Gastrocnemius medialis (tissue), 4 donors: ENCODE data around the gene SLC22A2.

Source experiments
- POLR2A ChIP-seq, 2 donors: fragments of 450-650 bp; IDR thresholded peaks; one replicate each; pipeline ENCODE4 v1.6.1; 2017; ENCODE audit warnings: antibody characterized with exemption in 2 of 2, mild to moderate bottlenecking in 2 of 2, moderate library complexity in 2 of 2
- TF ChIP-seq, protein P1 (sequence below), 5 experiments: fragments of 450-650 bp in 3 of 5; fragments of 200-600 bp in 2 of 5; sonication (generic) in 2 of 5; IDR thresholded peaks in 4 of 5; conservative IDR thresholded peaks in 1 of 5; 1 replicate in 4 of 5; 2 replicates in 1 of 5; pipeline ENCODE4 v1.5.1; 2016 to 2019; ENCODE audit warnings: antibody characterized with exemption in 5 of 5, mild to moderate bottlenecking in 3 of 5, moderate library complexity in 3 of 5

DNA sequence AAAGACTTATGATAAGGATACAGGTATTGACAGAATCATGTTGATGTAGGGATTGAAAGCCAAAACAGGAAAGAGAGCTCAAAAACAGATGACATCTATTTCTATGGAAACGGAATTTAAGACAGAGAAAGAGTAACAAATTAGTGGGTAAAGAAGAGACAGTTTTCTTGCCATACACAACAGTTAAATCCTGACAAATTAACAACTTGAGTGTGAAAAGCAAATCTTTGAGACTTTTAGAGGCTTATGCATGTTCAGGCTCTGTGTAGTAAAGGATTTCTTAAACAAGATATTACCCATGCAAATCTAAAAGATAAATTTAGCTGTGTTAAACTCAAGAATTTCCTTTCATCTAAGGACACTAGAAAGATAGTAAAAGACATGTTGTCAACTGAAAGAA lies 68.5 kb downstream of the SLC22A2 start:
- TF ChIP-seq, protein P1, sequence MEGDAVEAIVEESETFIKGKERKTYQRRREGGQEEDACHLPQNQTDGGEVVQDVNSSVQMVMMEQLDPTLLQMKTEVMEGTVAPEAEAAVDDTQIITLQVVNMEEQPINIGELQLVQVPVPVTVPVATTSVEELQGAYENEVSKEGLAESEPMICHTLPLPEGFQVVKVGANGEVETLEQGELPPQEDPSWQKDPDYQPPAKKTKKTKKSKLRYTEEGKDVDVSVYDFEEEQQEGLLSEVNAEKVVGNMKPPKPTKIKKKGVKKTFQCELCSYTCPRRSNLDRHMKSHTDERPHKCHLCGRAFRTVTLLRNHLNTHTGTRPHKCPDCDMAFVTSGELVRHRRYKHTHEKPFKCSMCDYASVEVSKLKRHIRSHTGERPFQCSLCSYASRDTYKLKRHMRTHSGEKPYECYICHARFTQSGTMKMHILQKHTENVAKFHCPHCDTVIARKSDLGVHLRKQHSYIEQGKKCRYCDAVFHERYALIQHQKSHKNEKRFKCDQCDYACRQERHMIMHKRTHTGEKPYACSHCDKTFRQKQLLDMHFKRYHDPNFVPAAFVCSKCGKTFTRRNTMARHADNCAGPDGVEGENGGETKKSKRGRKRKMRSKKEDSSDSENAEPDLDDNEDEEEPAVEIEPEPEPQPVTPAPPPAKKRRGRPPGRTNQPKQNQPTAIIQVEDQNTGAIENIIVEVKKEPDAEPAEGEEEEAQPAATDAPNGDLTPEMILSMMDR (IDR thresholded peaks at IDR 0.05 in 4 of 5, conservative IDR thresholded peaks at IDR 0.05 in 1 of 5), result no peak
- no peak for TF ChIP-seq POLR2A (IDR thresholded peaks at IDR 0.05)
